NCI-H2107 treated with DMSO at 0.1 percent for 48 hours (cell line): ENCODE results near the gene TRIM71.
"Not testable (repeated sequence)": the region's sequence is repeated elsewhere in the genome, so short reads cannot be mapped to it uniquely, and the experiment has no call there.

ENCODE experiments used
- DNase-seq: peaks from one replicate; lab custom pipeline; 2025; ENCODE audit not compliant: unreplicated experiment; lab: John Stamatoyannopoulos, UW

The TRIM71 gene

GRCh38 chr3:32842531-32842931, 24.7 kb downstream of the TRIM71 start:
- no peak for DNase-seq

DNA sequence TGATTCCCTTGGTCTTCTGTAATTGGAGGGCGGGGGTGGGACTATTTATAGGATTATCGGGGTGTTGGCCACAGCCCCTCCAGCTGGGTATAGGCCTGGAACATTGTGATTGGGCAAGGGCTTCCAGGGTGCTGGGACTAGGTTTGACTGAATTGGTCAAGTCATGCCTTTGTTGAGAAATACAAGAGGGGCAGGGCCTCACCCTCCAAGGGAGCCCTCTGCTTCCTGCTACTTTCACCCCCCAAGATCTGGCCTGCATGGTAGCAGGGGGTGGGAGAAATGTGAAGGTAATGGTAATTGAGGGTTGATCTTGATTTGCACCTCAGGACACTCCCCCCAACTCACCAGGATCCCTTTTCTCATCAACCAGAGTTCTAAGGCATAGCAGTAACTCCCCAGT, 25.2 kb downstream of the TRIM71 start:
- no peak for DNase-seq

DNA sequence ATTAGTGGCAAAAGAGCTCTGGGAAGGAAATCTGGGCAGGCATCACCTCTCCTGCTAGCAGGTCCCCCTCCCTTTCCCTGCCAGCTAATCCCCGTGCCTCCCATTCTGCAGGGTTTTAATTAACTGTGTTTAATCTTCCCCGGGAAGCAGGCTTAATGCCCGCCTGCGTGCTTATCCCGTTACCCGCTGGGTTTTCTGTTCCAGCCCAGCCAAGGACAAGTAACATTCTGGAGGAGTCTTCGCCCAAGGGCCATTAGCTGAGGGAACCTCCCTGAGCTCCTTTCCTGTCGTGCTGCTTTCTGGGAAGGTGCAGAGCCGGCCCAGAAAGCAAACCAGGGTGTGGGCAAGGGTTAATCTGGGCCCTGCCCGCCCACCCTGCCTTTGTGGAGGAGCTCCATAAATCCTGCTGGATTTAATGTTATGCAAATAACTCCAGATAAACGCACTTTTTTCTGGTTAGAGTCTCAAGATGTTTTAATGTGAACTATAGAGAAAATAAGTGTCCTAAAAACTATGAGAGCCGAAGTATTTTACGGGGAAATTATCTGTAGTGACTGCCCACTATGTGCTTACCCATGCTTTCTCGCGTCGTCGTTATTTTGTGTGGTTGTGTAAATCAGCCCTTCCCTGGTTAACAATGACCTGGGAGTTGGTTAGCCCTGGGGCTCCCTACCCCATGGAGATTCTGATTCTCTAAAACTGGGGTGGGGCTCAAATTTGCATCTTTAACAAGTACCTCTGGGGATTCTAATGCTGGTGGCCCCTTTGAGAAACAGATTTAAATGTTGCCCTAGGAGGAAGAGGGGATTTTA, 25.9 kb downstream of the TRIM71 start:
- DNase-seq = no peak

GRCh38 chr3:32844322-32844654, 26.5 kb downstream of the TRIM71 start:
- DNase-seq = no peak

GRCh38 chr3:32844914-32845313, 27.1 kb downstream of the TRIM71 start:
- no peak for DNase-seq

GRCh38 chr3:32845546-32845945, 27.7 kb downstream of the TRIM71 start:
- not testable (repeated sequence) for DNase-seq

DNA sequence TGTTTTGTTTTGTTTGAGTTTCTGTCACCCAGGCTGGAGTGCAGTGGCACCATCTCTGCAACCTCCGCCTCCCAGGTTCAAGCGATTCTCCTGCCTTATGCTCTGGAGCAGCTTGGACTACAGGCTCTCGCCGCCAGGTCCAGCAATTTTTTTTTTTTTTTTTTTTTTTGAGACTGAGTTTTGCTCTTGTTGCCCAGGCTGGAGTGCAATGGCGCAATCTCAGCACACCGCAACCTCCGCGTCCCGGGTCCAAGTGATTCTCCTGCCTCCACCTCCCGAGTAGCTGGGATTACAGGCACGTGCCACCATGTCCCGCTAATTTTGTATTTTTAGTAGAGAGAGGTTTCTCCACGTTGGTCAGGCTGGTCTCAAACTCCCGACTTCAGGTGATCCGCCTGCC, 29.2 kb downstream of the TRIM71 start:
- DNase-seq = not testable (repeated sequence)

DNA sequence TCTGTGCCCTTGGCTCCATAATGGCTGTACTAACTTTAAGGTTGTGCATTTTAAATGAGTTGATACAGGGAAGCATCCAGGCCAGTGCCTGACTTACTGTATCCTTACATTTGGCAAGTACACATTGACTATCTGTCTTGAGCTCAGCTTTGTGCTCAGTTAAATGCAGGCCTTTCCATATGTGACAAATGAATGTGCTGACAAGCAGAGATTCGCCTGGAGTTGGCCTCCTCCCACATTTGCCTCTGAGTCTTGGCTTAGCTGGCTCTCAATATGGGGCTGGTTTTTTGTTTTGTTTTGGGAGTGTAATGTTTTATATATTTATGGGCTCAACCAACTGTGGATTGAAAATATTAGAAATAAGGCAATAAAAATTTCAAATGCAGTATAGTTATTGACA, 29.7 kb downstream of the TRIM71 start:
- no peak for DNase-seq

- DNase-seq = no peak
Observed at GRCh38 chr3:32848215-32848614, 30.4 kb downstream of the TRIM71 start.

GRCh38 chr3:32849046-32849445, 31.2 kb downstream of the TRIM71 start:
- DNase-seq = no peak

DNA sequence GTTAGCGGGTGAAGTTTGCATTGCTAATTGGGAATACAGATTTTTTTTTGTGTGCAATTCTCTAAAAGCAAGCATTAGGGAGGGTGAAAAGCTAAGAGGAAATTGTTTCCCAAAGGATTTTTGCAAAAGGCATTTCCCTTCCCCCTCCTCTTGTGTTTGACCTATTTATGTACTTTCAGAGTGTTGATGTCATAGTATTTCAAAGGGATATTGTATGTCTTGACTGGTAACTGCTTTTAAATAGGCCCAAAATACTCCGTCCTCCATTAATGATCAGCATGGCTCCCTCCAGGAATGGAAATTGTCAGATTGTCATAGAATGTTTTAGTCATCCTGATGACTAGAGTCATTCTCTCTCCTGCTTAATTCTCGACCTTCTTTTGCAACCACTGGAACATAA, 32.4 kb downstream of the TRIM71 start:
- DNase-seq = no peak

- DNase-seq = no peak
Observed at GRCh38 chr3:32850636-32851035, 32.8 kb downstream of the TRIM71 start.

GRCh38 chr3:32852146-32852545, 34.3 kb downstream of the TRIM71 start:
- DNase-seq = no peak

DNA sequence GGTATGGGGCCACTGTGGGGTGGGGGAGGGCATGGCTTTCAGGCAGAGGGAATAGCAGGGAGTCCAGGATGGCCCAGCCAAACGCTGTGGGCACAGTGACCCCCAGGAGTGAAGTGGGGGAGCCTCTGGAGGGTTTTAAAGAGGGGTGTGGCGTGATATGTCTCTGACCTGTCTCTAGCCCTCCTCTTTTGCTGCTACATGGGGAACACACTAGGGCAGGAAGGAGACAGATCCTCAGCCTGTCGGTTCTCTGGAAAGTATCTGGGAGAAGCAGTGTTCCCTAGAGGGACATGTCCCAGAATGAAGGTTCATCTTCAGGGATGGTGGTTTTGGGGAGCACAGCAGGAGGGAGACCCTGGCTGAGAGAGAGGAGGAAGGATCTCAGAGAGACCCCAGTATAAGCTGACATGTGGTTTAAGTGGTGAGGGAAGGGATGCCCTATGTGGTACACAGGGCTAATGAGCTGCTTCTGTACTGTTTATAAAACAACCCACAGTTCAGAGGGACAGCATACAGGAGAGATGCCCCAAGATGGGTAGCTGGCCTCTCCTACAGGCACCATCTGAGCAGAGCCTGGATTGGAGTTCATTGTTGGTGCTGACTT, 37.7 kb downstream of the TRIM71 start:
- DNase-seq = no peak

- no peak for DNase-seq
Observed at GRCh38 chr3:32856355-32856889, 38.6 kb downstream of the TRIM71 start.

DNA sequence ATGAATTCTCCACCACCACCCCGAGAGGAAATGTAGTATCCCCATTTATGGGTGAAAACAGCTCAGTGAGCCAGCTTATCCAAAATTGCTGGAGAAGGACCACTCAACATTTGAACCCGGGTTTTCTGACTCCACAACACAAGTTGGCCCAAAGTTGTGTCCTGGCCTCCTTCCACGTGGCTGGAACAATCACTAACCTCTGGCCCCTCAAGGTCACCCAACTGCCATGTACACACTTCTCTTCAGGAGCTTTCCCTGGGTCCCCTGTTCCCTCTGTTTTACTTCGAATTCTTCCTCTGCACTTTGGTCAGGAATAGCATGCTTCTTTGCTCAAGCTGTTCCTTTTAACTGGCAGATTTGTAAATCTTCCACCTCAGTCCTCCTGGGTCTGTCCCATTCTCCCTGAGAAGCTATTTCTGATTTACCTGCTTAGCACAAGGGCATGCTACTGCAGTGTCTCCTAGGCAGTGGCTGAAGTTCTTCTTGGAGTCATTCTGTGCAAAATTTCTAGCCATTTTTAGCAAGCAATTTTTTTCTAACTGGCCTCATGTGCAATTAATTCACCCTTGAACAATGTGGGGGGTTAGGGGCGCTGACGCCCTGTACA, 39.2 kb downstream of the TRIM71 start:
- DNase-seq = no peak

GRCh38 chr3:32857921-32858320, 40.1 kb downstream of the TRIM71 start:
- no peak for DNase-seq

DNA sequence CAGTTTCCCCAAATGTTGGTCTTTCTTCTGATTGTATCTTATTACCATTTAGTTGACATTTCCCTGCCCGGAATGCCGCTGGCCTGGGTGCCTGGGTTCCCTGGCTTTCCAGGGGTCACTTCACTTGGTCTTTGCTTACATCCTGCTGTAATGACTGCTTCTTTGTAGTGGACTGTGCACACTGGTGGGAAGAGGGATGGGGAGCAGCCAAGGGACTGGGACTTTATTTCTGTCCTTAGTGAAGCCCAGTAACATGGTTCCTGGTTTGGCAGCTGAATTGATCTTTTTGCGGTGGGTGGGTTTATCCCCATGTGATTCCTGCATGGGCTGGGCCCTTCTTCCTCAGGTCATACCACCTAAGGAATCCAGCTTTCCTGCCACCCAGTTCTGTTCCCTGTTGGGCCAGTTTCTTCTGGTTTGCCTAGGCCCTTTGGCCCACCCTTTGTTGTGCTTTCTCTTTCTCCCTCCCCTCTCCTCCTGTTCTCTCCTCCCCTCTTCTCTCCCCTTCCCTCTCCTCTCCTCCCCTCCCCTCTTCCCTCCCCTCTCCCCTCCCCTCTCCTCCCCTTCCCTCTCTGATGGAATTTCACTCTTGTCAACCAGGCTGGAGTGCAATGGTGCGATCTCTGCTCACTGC, 41.9 kb downstream of the TRIM71 start:
- no peak for DNase-seq

GRCh38 chr3:32860499-32860898, 42.7 kb downstream of the TRIM71 start:
- no peak for DNase-seq

DNA sequence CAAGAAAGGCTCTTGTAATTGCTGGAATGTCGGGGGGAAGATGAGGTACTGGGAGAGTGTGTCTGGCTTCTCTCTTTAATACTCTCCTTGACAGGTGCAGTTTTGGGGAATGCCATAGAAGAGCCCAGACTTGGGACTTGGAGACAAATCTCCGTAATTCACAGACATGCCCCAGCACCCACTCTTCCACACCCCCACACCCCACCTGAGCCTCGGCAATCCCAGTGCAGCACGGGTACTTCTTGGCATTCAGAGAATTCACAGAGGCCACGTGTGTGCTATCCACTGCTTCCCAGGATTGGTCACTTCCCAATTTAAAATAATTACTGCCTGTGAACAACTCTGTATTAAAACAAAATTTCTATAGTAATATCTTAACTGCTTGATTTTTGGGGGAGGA, 43.9 kb downstream of the TRIM71 start:
- DNase-seq = no peak

- no peak for DNase-seq
Observed at GRCh38 chr3:32862247-32862935, 44.6 kb downstream of the TRIM71 start.
